Activated T-cell treated with anti-CD3 and anti-CD28 coated beads, Interleukin-2, amount 50 U/mL, for 4 hours (primary cell): ENCODE measurements around the gene SNURF. TPM values are rescaled to one million over a fixed set of nuclear protein-coding genes. Genes with fewer than 3 reads are reported as not detected.

Experiments used
- total RNA-seq, 3 donors: library from RNA; stranded (reverse); gene quantifications; one replicate each; pipeline ENCODE4 v1.2.1, GENCODE V29; 2021

The SNURF gene
- total RNA-seq, 3 donors from 2014 or later = 7.9 to 16.7 (median 12.1) TPM

Other genes starting within 250 kb of the SNURF start
- 10 to 100 TPM; 35.7 to 40.9 (median 39.3) TPM for gene SNRPN, start within 50 bp of the SNURF start, total RNA-seq